ENCODE results near the gene C6orf132. TPM values are rescaled to one million over a fixed set of nuclear protein-coding genes. Genes with fewer than 3 reads are reported as not detected.
"Not testable (repeated sequence)": the region's sequence is repeated elsewhere in the genome, so short reads cannot be mapped to it uniquely, and the experiment has no call there.

The C6orf132 gene
- total and polyA plus RNA-seq, 8 donors: 27.4 to 99.2 (median 73.3) TPM

GRCh38 chr6:42155293-42155692 is 12.9 kb upstream of the C6orf132 start:
- H3K27me3 ChIP-seq: no peaks in the 10 kb centered on the region
- TF ChIP-seq POLR2AphosphoS5 (IDR thresholded peaks at IDR 0.05) (no peak), CTCF (IDR thresholded peaks at IDR 0.05) (no peak), POLR2A (IDR thresholded peaks at IDR 0.05) (no peak), EP300 (IDR thresholded peaks at IDR 0.05) (no peak)
- no peak for DNase-seq
- no peak overlapping the region for H3K27ac ChIP-seq
- H3K4me1 ChIP-seq: no peaks in the 10 kb centered on the region
- no peaks in the 10 kb centered on the region for H3K9me3 ChIP-seq
- H3K4me3 ChIP-seq: no peak overlapping the region
- H3K36me3 ChIP-seq: no peaks in the 10 kb centered on the region
- intact Hi-C loops (cut with DNase I; ENCODE audit: low total_unique reads): no loop called here
- WGBS, 5 donors: 84 to 100% (median 91%) methylated on average over 3 to 4 of the region's 4 CpGs

- H3K36me3 ChIP-seq: no peaks in the 10 kb centered on the region
- no peaks in the 10 kb centered on the region for H3K27me3 ChIP-seq
- H3K4me3 ChIP-seq: no peak overlapping the region
- intact Hi-C loops (cut with DNase I; ENCODE audit: low total_unique reads): no loop called here
- TF ChIP-seq CTCF (IDR thresholded peaks at IDR 0.05) (no peak), EP300 (IDR thresholded peaks at IDR 0.05) (no peak), POLR2AphosphoS5 (IDR thresholded peaks at IDR 0.05) (no peak), POLR2A (IDR thresholded peaks at IDR 0.05) (no peak)
- no peak overlapping the region for H3K27ac ChIP-seq
- no peaks in the 10 kb centered on the region for H3K4me1 ChIP-seq
- DNase-seq: no peak
- no peaks in the 10 kb centered on the region for H3K9me3 ChIP-seq
Measured at GRCh38 chr6:42154461-42155209, 12.2 kb upstream of the C6orf132 start.

- Histone ChIP-seq H3K27me3 (no peaks in the 10 kb centered on the region), H3K27ac (no peak overlapping the region), H3K4me1 (no peaks in the 10 kb centered on the region), H3K4me3 (no peak overlapping the region), H3K36me3 (no peaks in the 10 kb centered on the region), H3K9me3 (no peaks in the 10 kb centered on the region)
- DNase-seq: no peak
- no peak for TF ChIP-seq EP300 (IDR thresholded peaks at IDR 0.05)
- no peak for TF ChIP-seq POLR2AphosphoS5 (IDR thresholded peaks at IDR 0.05)
- no peak for TF ChIP-seq POLR2A (IDR thresholded peaks at IDR 0.05)
- no peak for TF ChIP-seq CTCF (IDR thresholded peaks at IDR 0.05)
- 34 to 80% (median 39%) methylated on average over 5 of the region's 5 CpGs for WGBS, 5 donors
- intact Hi-C loops (cut with DNase I; ENCODE audit: low total_unique reads): no loop called here
Measured at GRCh38 chr6:42153921-42154320, 11.5 kb upstream of the C6orf132 start.

GRCh38 chr6:42152528-42153213 is 10.3 kb upstream of the C6orf132 start:
- H3K4me3 ChIP-seq; H3K4me1 ChIP-seq; DNase-seq; intact Hi-C loops (cut with DNase I; ENCODE audit: low total_unique reads); H3K36me3 ChIP-seq; H3K27ac ChIP-seq; H3K27me3 ChIP-seq; H3K9me3 ChIP-seq: not testable (repeated sequence)
- WGBS, 5 donors: 72 to 91% (median 83%) methylated on average over 3 to 4 of the region's 4 CpGs

- Histone ChIP-seq H3K27me3 (no peaks in the 10 kb centered on the region), H3K27ac (no peak overlapping the region), H3K4me3 (no peak overlapping the region), H3K36me3 (no peaks in the 10 kb centered on the region), H3K9me3 (no peaks in the 10 kb centered on the region), H3K4me1 (peaks cover 0 to 4% (median 0%) of the 10 kb centered on the region in 4 donors)
- no peak for DNase-seq
- TF ChIP-seq POLR2A (IDR thresholded peaks at IDR 0.05): no peak
- TF ChIP-seq POLR2AphosphoS5 (IDR thresholded peaks at IDR 0.05): no peak
- TF ChIP-seq EP300 (IDR thresholded peaks at IDR 0.05): no peak
- no peak for TF ChIP-seq CTCF (IDR thresholded peaks at IDR 0.05)
- 83 to 91% (median 88%) methylated on average over 8 of the region's 8 CpGs for WGBS, 5 donors
- intact Hi-C loops (cut with DNase I; ENCODE audit: low total_unique reads): no loop called here
Measured at GRCh38 chr6:42152024-42152423, 9.6 kb upstream of the C6orf132 start.
